ENCODE measurements around the gene ABCB11.

DNA sequence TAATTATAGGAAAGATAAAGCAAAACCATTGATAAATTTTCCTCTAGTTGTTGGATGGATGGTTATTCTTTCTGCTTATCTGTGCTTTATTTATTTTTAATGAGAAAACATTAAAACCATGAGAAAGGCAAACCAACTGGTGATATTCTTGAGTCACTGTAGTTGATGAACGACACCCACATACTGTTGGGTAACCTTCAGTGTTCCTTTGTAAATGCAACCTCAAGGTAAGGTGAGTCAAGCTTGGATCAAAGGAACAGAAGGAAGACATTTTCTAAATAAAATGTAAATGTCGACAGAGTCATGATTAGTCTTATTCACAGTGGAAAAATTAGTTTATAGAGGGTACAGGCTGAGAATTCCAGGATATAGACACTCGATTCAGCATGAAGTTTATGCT lies 12.7 kb downstream of the ABCB11 start:
- TF ChIP-seq, protein P1, sequence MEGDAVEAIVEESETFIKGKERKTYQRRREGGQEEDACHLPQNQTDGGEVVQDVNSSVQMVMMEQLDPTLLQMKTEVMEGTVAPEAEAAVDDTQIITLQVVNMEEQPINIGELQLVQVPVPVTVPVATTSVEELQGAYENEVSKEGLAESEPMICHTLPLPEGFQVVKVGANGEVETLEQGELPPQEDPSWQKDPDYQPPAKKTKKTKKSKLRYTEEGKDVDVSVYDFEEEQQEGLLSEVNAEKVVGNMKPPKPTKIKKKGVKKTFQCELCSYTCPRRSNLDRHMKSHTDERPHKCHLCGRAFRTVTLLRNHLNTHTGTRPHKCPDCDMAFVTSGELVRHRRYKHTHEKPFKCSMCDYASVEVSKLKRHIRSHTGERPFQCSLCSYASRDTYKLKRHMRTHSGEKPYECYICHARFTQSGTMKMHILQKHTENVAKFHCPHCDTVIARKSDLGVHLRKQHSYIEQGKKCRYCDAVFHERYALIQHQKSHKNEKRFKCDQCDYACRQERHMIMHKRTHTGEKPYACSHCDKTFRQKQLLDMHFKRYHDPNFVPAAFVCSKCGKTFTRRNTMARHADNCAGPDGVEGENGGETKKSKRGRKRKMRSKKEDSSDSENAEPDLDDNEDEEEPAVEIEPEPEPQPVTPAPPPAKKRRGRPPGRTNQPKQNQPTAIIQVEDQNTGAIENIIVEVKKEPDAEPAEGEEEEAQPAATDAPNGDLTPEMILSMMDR (IDR thresholded peaks at IDR 0.05 in 4 of 5, conservative IDR thresholded peaks at IDR 0.05 in 1 of 5), result no peak
- no peak for TF ChIP-seq POLR2A (IDR thresholded peaks at IDR 0.05)

Data from gastrocnemius medialis (tissue), 4 donors.